RWPE1 (cell line): Measurements from ENCODE around the gene ACTR5.

Experiments used
- CTCF ChIA-PET: fragments of 350-600 bp; sonication (Branson Sonifier 250); formaldehyde crosslinking; extraction: SDS; loops from one replicate; lab custom pipeline; 2021; lab: Yijun Ruan, JAX
- POLR2A ChIA-PET: fragments of 400-600 bp; formaldehyde crosslinking; extraction: SDS; loops from one replicate; lab custom pipeline; 2020; ENCODE audit warnings: antibody characterized with exemption; ENCODE audit not compliant: low non-redundant PET; lab: Yijun Ruan, JAX
- DNase-seq: peaks from one replicate; pipeline ENCODE4 v3.0.0; 2012; ENCODE audit warnings: low spot score
- H3K27ac ChIP-seq: fragments of 450-650 bp; 2 replicates; pipeline ENCODE4 v1.5.1; 2017
- TF ChIP-seq, protein P1 (sequence below): fragments of 450-650 bp; conservative IDR thresholded peaks from 2 replicates; pipeline ENCODE4 v1.5.1; 2017; ENCODE audit warnings: low read depth, mild to moderate bottlenecking

Gene ACTR5

DNA sequence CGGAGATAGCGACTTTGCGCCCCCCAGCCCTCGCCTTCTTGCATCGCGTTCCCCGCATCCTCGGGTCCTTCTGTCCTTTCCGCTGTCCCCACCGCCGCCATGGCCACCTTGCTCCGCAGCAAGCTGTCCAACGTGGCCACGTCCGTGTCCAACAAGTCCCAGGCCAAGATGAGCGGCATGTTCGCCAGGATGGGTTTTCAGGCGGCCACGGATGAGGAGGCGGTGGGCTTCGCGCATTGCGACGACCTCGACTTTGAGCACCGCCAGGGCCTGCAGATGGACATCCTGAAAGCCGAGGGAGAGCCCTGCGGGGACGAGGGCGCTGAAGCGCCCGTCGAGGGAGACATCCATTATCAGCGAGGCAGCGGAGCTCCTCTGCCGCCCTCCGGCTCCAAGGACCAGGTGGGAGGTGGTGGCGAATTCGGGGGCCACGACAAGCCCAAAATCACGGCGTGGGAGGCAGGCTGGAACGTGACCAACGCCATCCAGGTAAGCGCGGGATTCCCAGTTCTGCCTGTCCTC is 23.6 kb upstream of the ACTR5 start:
- POLR2A ChIA-PET, result no interaction called here
- TF ChIP-seq, protein P1, sequence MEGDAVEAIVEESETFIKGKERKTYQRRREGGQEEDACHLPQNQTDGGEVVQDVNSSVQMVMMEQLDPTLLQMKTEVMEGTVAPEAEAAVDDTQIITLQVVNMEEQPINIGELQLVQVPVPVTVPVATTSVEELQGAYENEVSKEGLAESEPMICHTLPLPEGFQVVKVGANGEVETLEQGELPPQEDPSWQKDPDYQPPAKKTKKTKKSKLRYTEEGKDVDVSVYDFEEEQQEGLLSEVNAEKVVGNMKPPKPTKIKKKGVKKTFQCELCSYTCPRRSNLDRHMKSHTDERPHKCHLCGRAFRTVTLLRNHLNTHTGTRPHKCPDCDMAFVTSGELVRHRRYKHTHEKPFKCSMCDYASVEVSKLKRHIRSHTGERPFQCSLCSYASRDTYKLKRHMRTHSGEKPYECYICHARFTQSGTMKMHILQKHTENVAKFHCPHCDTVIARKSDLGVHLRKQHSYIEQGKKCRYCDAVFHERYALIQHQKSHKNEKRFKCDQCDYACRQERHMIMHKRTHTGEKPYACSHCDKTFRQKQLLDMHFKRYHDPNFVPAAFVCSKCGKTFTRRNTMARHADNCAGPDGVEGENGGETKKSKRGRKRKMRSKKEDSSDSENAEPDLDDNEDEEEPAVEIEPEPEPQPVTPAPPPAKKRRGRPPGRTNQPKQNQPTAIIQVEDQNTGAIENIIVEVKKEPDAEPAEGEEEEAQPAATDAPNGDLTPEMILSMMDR, result no peak
- CTCF ChIA-PET, result interaction anchor here (0.5 to 1.7 kb wide), 12 partner anchors 9 to 1913 kb away, joined by 3 to 12 read pairs (median 3); no protein-coding TSS in a partner anchor
- no peak overlapping the region for H3K27ac ChIP-seq
- DNase-seq, result no peak

DNA sequence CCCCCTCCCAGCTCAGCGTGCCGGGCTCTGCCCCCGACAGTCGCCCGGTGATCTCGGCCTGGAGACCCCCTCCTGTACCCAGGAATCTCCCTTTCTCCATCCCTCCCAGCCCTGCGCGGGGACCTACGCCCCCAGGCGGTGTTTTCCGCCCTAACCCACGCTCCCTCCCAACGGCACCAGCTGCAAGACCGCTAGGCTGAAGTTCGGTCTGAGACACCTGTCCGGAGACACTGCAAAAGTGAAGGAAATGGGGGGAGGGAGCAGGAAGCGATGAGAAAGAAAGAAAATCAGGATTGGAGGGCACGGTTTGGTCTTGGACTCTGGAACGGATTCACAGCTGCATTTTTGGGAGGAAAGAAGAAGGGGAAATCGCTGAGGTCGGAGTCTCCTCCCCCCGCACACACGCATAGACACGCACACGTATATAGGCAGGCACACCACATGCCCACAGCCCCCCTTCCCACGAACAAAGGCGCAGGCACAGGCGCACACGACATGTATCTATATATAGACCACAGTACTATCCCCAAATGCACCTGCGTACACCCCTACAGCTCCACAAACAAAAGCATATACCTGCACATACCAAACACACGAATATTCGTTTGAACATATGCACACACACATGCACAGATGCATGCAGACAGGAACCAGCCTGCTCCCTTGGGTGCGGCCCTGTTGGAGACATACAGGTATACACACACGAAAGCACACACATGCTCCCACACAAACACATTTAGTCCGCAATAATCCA is 22.9 kb upstream of the ACTR5 start:
- CTCF ChIA-PET, result interaction anchor here (0.5 to 2.3 kb wide), 16 partner anchors 8 to 1912 kb away, joined by 3 to 12 read pairs (median 3); no protein-coding TSS in a partner anchor
- TF ChIP-seq, protein P1, result no peak
- no peak for DNase-seq
- POLR2A ChIA-PET, result no interaction called here
- H3K27ac ChIP-seq, result no peak overlapping the region

DNA sequence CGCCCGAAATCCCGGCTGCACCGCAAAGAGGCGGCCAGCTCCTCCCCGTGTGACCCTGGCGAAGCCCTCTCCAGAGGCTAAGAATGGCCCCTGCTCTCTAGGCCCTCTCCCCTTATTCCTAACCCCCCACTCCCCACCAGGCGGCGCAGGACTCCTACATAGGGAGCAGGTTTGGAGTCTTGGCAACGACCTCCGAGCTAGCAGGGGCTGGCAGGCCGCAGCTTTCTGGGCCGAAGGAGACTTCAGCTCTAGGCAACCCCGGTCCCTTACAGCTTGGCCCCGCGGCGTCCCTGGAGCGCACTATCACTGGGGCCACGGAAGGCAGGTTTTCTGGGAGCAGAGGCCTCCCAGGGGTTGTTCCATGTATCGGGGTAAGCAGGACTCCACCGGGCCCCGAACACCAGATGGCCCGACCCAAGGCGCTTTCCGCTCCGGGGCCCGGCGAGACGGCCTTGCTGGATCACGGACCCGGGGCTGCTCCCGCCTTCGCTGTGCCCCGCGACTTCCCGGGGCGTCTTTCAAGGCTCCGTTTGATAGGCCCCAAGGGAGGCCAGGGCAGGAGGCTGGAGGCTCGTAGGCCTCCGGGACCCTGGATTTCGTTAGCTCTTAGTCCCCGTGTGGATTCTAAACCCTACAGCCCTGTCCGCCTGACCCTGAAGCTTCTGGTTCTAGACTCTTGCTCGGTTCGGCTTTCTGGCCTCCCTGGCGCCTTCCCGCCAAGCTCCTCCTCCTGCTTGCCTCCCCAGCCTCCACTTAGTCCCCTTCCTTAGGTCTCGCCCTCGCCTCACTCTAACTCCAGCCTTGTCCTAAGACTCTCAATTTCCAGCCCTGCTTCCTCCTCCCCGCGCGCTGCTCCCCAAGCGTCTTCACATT is 22.1 kb upstream of the ACTR5 start:
- CTCF ChIA-PET, result interaction anchor here (0.5 to 2.3 kb wide), 17 partner anchors 9 to 1800 kb away, joined by 3 to 12 read pairs (median 4); no protein-coding TSS in a partner anchor
- POLR2A ChIA-PET, result interaction anchor here (0.5 kb wide), 1 partner anchor 81 kb away, joined by 3 read pairs; no protein-coding TSS in a partner anchor
- TF ChIP-seq, protein P1, result peak; percentile 45
- DNase-seq, result peak; percentile 69
- no peak overlapping the region for H3K27ac ChIP-seq

DNA sequence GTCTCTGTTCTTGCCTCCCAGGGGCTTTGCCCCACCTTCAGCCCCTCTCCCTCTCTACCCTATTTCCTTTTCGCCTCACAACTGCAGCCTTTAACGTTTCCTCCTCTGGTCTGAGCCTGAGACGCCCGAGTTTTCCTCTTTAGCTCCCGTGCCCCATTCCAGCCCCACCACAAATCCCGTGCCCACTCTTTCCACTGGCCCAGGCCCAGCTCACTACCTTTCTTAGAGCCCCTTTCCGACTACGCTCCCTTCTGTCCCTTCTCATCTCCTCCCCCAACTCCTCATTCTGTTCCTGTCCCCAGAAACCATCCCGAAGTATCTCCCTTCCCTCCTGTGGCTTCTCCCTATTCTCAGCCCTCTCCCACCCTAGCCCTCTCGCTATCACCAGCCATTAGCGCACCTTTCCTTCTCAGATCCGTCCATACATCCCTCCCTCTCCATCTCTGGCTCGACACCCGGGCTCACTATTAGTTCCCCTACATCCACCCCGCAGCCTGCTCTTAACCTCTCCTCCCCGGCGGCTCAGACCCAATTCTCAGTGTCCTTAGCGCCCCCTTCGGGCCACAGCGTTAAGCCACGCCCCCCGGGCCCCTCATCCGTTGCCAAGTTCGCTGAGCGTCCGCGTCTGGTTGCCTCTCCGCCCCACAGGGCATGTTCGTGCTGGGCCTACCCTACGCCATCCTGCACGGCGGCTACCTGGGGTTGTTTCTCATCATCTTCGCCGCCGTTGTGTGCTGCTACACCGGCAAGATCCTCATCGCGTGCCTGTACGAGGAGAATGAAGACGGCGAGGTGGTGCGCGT is 21.3 kb upstream of the ACTR5 start:
- TF ChIP-seq, protein P1, result 0 out of 2 replicates have a peak, but pooled peaks have one; percentile 19
- ChIA-PET CTCF (interaction anchor here (0.7 to 2.3 kb wide), 7 partner anchors 10 to 322 kb away, joined by 3 to 12 read pairs (median 4); no protein-coding TSS in a partner anchor), POLR2A (no interaction called here)
- no peak overlapping the region for H3K27ac ChIP-seq
- DNase-seq, result no peak

DNA sequence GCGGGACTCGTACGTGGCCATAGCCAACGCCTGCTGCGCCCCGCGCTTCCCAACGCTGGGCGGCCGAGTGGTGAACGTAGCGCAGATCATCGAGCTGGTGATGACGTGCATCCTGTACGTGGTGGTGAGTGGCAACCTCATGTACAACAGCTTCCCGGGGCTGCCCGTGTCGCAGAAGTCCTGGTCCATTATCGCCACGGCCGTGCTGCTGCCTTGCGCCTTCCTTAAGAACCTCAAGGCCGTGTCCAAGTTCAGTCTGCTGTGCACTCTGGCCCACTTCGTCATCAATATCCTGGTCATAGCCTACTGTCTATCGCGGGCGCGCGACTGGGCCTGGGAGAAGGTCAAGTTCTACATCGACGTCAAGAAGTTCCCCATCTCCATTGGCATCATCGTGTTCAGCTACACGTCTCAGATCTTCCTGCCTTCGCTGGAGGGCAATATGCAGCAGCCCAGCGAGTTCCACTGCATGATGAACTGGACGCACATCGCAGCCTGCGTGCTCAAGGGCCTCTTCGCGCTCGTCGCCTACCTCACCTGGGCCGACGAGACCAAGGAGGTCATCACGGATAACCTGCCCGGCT is 20.6 kb upstream of the ACTR5 start:
- CTCF ChIA-PET, result interaction anchor here (0.5 kb wide), 1 partner anchor 199 kb away, joined by 3 read pairs; no protein-coding TSS in a partner anchor
- POLR2A ChIA-PET, result no interaction called here
- no peak for DNase-seq
- TF ChIP-seq, protein P1, result no peak
- no peak overlapping the region for H3K27ac ChIP-seq
